HUES64 (cell line): ENCODE measurements around the gene DDIAS.
"Not testable (repeated sequence)": the region's sequence is repeated elsewhere in the genome, so short reads cannot be mapped to it uniquely, and the experiment has no call there.

Experiments used
- H3K27ac ChIP-seq: 2 replicates; pipeline ENCODE4 v1.7.0; 2013; ENCODE audit warnings: low read depth, low read length, inconsistent platforms
- H3K27me3 ChIP-seq: 2 replicates; pipeline ENCODE4 v1.6.1; 2013; ENCODE audit warnings: mild to moderate bottlenecking, low read length; ENCODE audit not compliant: insufficient read depth
- H3K36me3 ChIP-seq: 2 replicates; pipeline ENCODE4 v1.6.1; 2013; ENCODE audit warnings: mild to moderate bottlenecking, low read length; ENCODE audit not compliant: insufficient read depth
- H3K4me1 ChIP-seq: 2 replicates; pipeline ENCODE4 v1.6.1; 2013; ENCODE audit warnings: mild to moderate bottlenecking, low read length, moderate library complexity; ENCODE audit not compliant: insufficient read depth
- H3K4me3 ChIP-seq: 2 replicates; pipeline ENCODE4 v1.5.1; 2013; ENCODE audit warnings: mild to moderate bottlenecking, low read length, moderate library complexity
- H3K9ac ChIP-seq: 2 replicates; pipeline ENCODE4 v1.6.1; 2013; ENCODE audit warnings: mild to moderate bottlenecking, low read depth, low read length
- H3K9me3 ChIP-seq: 2 replicates; pipeline ENCODE4 v1.6.1; 2013; ENCODE audit warnings: low read depth, low read length; ENCODE audit not compliant: insufficient read depth
- WGBS: fragments of 150-250, 120-280 bp; methylation state at CpG from one replicate; pipeline ENCODE4 v1.1.7; 2013; ENCODE audit warnings: missing lambda C conversion rate; 5-methylcytosine and 5-hydroxymethylcytosine counted together

DDIAS gene

DNA sequence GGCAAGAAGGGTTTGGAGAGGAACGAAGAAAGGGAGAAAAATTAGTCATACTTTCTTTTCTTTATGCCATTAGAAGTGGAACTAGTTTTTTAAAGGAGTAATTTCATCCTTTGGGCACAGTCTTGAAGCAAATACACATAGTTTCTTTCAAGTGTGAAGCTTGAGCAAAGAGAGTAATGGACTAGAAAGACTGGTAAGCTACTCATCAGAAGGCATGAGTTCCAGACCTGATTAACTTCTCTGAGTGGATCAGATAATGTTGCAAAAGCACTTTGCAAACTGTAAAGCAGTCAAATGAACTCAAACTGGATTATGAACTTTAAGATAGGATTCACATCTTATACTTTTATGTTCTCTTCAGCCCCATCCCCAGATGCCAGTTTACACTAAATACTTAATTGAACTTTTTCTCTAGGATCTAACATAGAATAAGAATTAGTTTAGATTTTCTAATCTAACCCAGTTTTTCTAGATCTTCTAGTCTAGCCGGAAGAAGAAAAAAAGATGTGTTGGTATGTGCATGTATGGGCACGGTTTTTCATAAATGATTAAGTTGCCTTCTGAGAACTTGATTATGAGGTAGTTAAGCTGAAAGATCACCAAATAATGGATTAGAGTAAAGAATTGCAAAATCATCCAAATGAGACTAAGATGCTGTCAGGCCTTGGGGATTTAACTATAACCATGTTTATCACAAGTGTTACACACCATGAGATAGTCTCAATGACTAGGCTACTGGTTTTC is 2.5 kb downstream of the DDIAS start:
- WGBS = 83% methylated on average over 3 of the region's 3 CpGs
- H3K4me3 ChIP-seq = no peak overlapping the region
- peaks cover 32% of the 10 kb centered on the region for H3K4me1 ChIP-seq
- H3K27ac ChIP-seq = no peak overlapping the region
- H3K9me3 ChIP-seq = no peaks in the 10 kb centered on the region
- H3K9ac ChIP-seq = no peak overlapping the region
- no peaks in the 10 kb centered on the region for H3K36me3 ChIP-seq
- H3K27me3 ChIP-seq = no peaks in the 10 kb centered on the region

DNA sequence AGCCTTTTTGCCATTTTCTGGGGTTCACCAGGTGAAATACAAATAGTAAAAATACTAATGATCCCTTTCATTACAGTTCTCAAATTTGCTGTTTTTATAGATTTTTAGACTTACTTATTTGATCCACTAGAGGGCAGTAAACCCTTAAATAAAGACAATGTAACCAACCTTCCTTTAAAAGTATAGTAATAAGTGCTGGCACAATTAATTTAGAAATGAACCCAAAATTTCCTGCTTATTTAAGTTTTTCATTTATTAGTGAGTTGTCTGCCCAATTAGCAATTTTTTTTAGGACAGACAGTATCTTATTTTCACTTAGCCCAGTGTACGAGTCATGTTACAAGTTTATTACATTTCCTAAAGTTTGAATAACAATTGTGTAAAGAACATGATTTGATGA is 4.7 kb downstream of the DDIAS start:
- WGBS = no CpG with 5 or more reads among the region's 1 CpG
- no peak overlapping the region for H3K4me3 ChIP-seq
- no peaks in the 10 kb centered on the region for H3K27me3 ChIP-seq
- 0 out of 2 replicates have a peak, but pooled peaks cover under 1% of the 10 kb centered on the region for H3K9me3 ChIP-seq
- peaks cover 8% of the 10 kb centered on the region; the same call in 1 of the 2 replicates for H3K36me3 ChIP-seq
- H3K27ac ChIP-seq = no peak overlapping the region
- H3K9ac ChIP-seq = no peak overlapping the region
- H3K4me1 ChIP-seq = peaks cover 31% of the 10 kb centered on the region

DNA sequence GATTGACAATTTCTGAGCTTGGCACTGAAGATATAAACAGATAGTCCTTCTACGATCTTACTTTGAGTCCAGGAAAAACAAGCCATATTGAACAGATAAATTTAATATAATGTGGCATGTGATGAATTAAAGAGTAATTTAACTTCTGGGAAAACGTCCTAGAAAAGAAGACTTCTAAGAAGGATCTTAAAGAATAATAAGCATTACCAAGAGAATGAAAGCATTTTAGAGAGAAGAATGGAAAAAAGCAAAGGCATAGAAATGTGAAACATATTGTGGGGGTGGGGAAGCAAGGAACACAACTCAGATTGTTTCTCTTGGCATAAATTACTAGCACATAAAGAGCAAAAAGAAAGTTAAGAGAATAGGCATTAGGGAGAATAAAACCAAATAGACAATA is 5.4 kb downstream of the DDIAS start:
- 95% methylated on average over 2 of the region's 2 CpGs for WGBS
- H3K27me3 ChIP-seq = no peaks in the 10 kb centered on the region
- H3K36me3 ChIP-seq = peaks cover 14% of the 10 kb centered on the region; the same call in 1 of the 2 replicates
- H3K27ac ChIP-seq = no peak overlapping the region
- H3K4me3 ChIP-seq = no peak overlapping the region
- H3K4me1 ChIP-seq = peaks cover 31% of the 10 kb centered on the region
- peaks cover 8% of the 10 kb centered on the region for H3K9me3 ChIP-seq
- H3K9ac ChIP-seq = no peak overlapping the region

DNA sequence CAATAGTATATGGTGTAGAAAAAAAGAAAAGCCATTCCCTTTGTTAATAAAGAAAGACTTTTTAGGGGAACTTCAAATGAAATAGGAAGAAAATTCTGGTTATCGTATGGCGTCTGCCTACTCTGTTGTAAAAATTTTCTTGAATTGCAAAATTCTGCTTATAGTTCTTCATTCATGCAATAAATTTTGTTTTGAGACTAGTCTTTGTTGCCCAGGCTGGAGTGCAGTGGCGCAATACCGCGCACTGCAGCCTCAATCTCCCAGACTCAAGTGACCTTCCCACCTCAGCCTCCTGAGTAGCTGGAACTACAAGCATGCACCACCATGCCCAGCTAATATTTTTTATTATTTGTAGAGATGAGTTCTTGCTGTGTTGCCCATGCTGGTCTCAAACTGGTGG is 5.8 kb downstream of the DDIAS start:
- Histone ChIP-seq H3K27ac (no peak overlapping the region), H3K27me3 (no peaks in the 10 kb centered on the region), H3K4me1 (peaks cover 30% of the 10 kb centered on the region), H3K9me3 (peaks cover 12% of the 10 kb centered on the region), H3K4me3 (no peak overlapping the region), H3K9ac (no peak overlapping the region), H3K36me3 (peaks cover 18% of the 10 kb centered on the region; the same call in 1 of the 2 replicates)
- 97% methylated on average over 5 of the region's 5 CpGs for WGBS

DNA sequence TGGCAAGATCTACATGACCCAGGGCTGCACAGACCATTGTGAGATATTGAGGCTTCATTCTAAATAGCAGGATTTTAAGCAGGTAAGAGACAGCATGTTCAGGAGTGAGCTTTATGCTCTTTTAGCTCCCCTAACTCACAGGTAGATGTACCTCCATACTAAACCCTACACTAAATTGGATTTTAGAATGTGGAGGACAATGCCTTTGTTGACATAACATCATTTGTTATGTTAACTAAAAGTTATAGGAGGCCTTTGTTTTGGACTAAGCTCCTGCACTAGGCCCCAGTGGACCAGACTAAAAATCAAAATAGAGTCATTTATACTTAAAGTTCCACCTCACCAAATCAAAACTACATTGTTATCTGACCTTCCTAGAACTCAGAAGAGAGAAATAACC is 6.8 kb downstream of the DDIAS start:
- Histone ChIP-seq H3K27me3 (no peaks in the 10 kb centered on the region), H3K27ac (peak overlapping the region; percentile 73; the same call in 1 of the 2 replicates), H3K9ac (no peak overlapping the region), H3K9me3 (peaks cover 12% of the 10 kb centered on the region), H3K4me3 (no peak overlapping the region; the same call in 1 of the 2 replicates), H3K4me1 (peaks cover 26% of the 10 kb centered on the region), H3K36me3 (peaks cover 27% of the 10 kb centered on the region)

DNA sequence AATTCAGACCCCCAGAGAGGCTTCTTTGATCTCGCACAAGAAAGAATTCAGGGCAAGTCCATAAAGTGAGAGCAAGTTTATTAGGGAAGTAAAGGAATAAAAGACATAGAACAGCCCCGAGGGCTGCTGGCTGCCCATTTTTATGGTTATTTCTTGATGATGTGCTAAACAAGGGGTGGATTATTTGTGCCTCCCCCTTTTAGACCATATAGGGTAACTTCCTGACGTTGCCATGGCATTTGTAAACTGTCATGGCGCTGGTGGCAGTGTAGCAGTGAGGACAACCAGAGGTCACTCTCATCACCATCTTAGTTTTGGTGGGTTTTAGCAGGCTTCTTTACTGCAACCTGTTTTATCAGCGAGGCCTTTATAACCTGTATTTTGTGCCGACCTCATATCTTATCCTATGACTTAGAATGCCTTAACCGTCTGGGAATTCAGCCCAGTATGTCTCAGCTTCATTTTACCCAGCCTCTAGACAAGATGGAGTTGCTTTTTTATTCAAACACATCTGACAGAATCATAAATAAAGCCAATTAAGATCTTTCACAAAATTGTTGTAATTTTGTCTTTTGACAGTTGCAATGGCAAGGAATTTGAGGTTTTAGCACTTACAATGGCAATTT is 7.6 kb downstream of the DDIAS start:
- H3K27ac ChIP-seq = peak overlapping the region; percentile 73; the same call in 1 of the 2 replicates
- H3K9ac ChIP-seq = no peak overlapping the region
- peaks cover 12% of the 10 kb centered on the region for H3K9me3 ChIP-seq
- H3K4me1 ChIP-seq = peaks cover 26% of the 10 kb centered on the region
- H3K27me3 ChIP-seq = no peaks in the 10 kb centered on the region
- no peak overlapping the region for H3K4me3 ChIP-seq
- 61% methylated on average over 7 of the region's 7 CpGs for WGBS
- peaks cover 33% of the 10 kb centered on the region for H3K36me3 ChIP-seq

DNA sequence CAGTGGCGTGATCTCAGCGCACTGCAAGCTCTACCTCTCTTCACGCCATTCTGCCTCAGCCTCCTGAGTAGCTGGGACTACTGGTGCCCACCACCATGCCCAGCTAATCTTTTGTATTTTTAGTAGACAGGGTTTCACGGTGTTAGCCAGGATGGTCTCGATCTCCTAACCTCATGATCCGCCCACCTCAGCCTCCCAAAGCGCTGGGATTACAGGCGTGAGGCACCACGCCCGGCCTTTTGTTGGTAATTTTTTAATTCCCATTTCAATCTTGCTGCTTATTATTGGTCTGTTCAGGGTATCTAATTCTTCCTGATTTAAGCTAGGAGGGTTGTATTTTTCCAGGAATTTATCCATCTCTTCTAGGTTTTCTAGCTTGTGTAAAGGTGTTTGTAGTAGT is 18.2 kb downstream of the DDIAS start:
- WGBS = 94% methylated on average over 10 of the region's 10 CpGs
- H3K27ac ChIP-seq = not testable (repeated sequence)
- H3K36me3 ChIP-seq = peaks cover 72% of the 10 kb centered on the region

DNA sequence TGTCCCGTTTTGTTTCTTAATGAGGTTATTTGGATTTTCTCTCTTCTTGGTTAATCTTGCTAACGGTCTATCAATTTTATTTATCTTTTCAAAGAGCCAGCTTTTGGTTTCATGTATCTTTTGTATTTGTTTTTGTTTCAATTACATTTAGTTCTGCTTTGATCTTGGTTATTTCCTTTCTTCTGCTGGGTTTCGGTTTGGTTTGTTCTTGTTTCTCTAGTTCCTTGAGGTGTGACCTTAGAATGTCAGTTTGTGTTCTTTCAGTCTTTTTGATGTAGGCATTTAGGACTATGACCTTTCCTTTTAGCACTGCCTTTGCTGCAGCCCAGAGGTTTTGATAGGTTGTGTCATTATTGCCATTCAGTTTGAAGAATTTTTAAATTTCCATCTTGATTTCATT is 18.7 kb downstream of the DDIAS start:
- WGBS = 88% methylated on average over 2 of the region's 3 CpGs
- not testable (repeated sequence) for H3K4me3 ChIP-seq, H3K27me3 ChIP-seq, H3K4me1 ChIP-seq, H3K27ac ChIP-seq, H3K9me3 ChIP-seq, H3K9ac ChIP-seq
- H3K36me3 ChIP-seq = peaks cover 69% of the 10 kb centered on the region

More for the DNA sequence above, 18.2 kb downstream of the DDIAS start:
- H3K4me1 ChIP-seq, H3K9me3 ChIP-seq, H3K9ac ChIP-seq, H3K4me3 ChIP-seq, H3K27me3 ChIP-seq: not testable (repeated sequence)

DNA sequence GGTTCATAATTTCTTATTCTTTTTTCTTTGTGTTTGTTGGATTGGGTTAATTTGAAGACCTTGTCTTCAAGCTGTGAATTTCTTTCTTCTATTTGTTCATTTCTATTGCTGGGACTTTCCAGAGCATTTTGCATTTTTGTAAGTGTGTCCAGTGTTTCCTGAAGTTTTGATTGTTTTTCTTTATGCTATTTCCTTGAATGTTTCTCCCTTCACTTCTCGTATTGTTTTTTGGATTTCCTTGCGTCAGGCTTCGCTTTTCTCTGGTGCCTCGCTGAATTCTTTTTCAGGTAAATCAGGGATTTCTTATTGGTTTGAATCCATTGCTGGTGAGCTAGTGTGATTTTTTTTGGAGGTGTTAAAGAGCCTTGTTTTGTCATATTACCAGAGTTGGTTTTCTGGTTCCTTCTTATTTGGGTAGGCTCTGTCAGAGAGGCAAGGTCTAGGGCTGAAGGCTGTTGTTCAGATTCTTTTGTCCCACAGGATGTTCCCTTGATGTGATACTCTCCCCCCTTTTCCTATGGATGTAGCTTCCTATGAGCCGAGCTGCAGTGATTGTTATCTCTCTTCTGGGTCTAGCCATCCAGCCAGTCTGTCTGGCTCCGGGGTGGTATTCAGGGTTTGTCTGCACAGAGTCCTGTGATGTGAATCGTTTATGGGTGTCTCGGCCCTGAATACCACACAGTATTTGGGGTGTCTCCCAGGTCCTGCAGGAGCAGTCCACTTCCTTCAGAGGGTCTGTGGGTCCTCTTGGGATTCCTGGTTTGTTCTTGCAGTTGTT is 21.0 kb downstream of the DDIAS start:
- WGBS = 91% methylated on average over 8 of the region's 8 CpGs
- not testable (repeated sequence) for H3K9ac ChIP-seq, H3K4me1 ChIP-seq, H3K27ac ChIP-seq, H3K4me3 ChIP-seq, H3K27me3 ChIP-seq, H3K9me3 ChIP-seq
- peaks cover 54% of the 10 kb centered on the region for H3K36me3 ChIP-seq

DNA sequence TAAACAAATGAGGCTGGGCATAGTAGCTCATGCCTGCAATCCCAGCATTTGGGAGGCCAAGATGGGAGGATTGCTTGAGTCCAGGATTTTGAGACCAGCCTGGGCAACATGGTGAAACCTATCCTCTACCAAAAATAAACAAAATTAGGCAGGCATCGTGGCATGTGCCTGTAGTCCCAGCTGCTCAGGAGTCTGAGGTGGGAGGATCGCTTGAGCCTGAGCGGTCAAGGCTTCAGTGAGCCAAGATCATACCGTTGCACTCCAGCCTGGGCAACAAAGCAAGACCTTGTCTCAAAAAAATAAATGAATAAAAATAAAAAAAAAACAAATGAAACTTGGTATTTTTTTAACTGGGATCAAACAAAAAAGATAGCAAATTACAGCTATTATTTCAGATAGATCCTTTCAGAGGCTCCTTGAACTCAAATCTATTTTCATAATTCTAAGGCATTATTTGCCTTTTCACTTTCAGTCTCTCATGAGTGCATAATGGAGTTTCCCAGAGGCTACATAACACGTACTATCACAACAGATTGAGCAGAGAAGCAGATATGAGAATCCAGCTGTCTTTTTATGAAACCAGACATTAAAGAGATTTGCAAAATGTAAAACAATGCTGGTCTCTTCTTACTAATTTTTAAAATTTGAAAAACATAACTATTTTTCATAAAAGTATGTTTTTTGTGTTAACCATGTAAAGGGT is 23.1 kb downstream of the DDIAS start:
- Histone ChIP-seq H3K27me3 (no peaks in the 10 kb centered on the region), H3K9ac (no peak overlapping the region), H3K4me3 (no peak overlapping the region), H3K27ac (no peak overlapping the region), H3K4me1 (no peaks in the 10 kb centered on the region), H3K9me3 (no peaks in the 10 kb centered on the region), H3K36me3 (peaks cover 53% of the 10 kb centered on the region)
- 97% methylated on average over 4 of the region's 5 CpGs for WGBS
